ENCODE measurements around the gene MYL10. TPM values are rescaled to one million over a fixed set of nuclear protein-coding genes. Genes with fewer than 3 reads are reported as not detected.

MYL10 gene
- total and polyA plus RNA-seq, 2 donors (not counting 3 experiments of a cell fraction or from before 2014, with no cell fraction given): not detected

DNA sequence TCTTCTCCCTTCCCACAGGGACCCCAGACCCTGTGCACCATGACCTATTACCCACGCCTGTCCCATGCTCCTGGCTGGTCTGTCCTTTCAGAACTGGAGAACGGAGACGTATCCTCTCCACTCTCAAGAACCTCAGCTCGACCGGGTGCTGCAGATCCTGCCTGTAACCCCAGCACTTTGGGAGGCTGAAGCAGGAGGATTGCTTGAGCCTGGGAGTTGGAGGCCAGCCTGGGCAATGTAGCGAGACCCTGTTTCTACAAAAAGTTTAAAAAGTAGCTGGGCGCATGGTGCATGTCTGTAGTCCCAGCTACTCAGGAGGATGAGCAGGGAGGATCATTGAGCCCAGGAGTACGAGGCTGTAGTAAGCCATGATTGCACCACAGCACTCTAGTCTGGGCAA is 37.2 kb upstream of the MYL10 start:
- ChIA-PET CTCF (interaction anchor here (0.7 to 1.2 kb wide), 4 partner anchors 9 to 571 kb away, joined by 3 to 4 read pairs (median 3); no protein-coding TSS in a partner anchor), POLR2A (no interaction called here)
- Histone ChIP-seq H3K36me3 (ENCODE audit: control insufficient read depth in 2 of 2, extremely low read depth in 1 of 2, insufficient read depth in 2 of 2, low read length in 2 of 2) (no peaks in the 10 kb centered on the region), H3K4me2 (ENCODE audit: insufficient read depth, low read length) (no peak overlapping the region), H3K79me2 (ENCODE audit: control insufficient read depth, insufficient read depth, low read length) (no peaks in the 10 kb centered on the region), H3K4me3 (replicated peaks in 1 of 3; ENCODE audit: insufficient read depth in 1 of 3, low read depth in 1 of 3, low read length in 3 of 3) (no peak overlapping the region), H3K9me3 (replicated peaks; ENCODE audit: control insufficient read depth, insufficient read depth, low read length) (no peaks in the 10 kb centered on the region), H2AFZ (ENCODE audit: low read depth, low read length) (no peak overlapping the region), H3K9me1 (replicated peaks; ENCODE audit: control insufficient read depth, extremely low read depth, insufficient read depth, low read length) (no peaks in the 10 kb centered on the region), H4K20me1 (replicated peaks; ENCODE audit: control insufficient read depth, extremely low read depth, insufficient read depth, low read length) (no peaks in the 10 kb centered on the region), H3K27me3 (ENCODE audit: control insufficient read depth in 2 of 2, insufficient read depth in 2 of 2, low read length in 2 of 2) (peaks cover 0 to 2% of the 10 kb centered on the region in 2 experiments), H3K4me1 (ENCODE audit: control insufficient read depth, extremely low read depth, insufficient read depth, low read length) (no peaks in the 10 kb centered on the region), H3K27ac (ENCODE audit: insufficient read depth, low read depth, low read length) (no peak overlapping the region), H3K9ac (replicated peaks; ENCODE audit: extremely low read depth, insufficient read depth, low read length) (no peak overlapping the region)
- intact Hi-C loops (cut with micrococcal nuclease): no loop called here
- dilution Hi-C loops (cut with MboI; ENCODE audit: extremely low pct_ligation_motif_present, low sequenced_read_pairs): no loop called here
- TF ChIP-seq, protein P1, sequence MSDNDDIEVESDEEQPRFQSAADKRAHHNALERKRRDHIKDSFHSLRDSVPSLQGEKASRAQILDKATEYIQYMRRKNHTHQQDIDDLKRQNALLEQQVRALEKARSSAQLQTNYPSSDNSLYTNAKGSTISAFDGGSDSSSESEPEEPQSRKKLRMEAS (IDR thresholded peaks at IDR 0.05; ENCODE audit: insufficient read depth, insufficient read length): no peak
- no peak for TF ChIP-seq GATA2 (IDR thresholded peaks at IDR 0.05; ENCODE audit: insufficient read depth, insufficient read length, low read depth, low read length)
- no peak for TF ChIP-seq CTCF (IDR thresholded peaks at IDR 0.05; ENCODE audit: extremely low read depth in 1 of 2, insufficient read depth in 1 of 2, low read depth in 1 of 2, low read length in 2 of 2)
- no peak for TF ChIP-seq MYC (IDR thresholded peaks at IDR 0.05; ENCODE audit: low read depth, low read length)
- no peak for TF ChIP-seq POLR2A (IDR thresholded peaks at IDR 0.05; ENCODE audit: low read depth, low read length)
- no peak for TF ChIP-seq JUN (IDR thresholded peaks at IDR 0.05; ENCODE audit: borderline replicate concordance, insufficient read depth, insufficient read length, low read depth)
- TF ChIP-seq FOS (IDR thresholded peaks at IDR 0.05; ENCODE audit: borderline replicate concordance, insufficient read depth, low read length): no peak
- TF ChIP-seq POLR2AphosphoS5 (IDR thresholded peaks at IDR 0.05; ENCODE audit: insufficient read depth, low read depth, low read length): no peak
- no TSS peak for BruUV-seq (replicated peaks)
- FAIRE-seq (no peak), DNase-seq (ENCODE audit: low read depth, low spot score) (no peak)

All from endothelial cell of umbilical vein (primary cell).